Measurements from ENCODE around the gene LRRC7.

Gene LRRC7

GRCh38 chr1:70085521-70085920, 517.8 kb downstream of the LRRC7 start:
- no peak for DNase-seq
- Histone ChIP-seq H4K20me1 (ENCODE audit: insufficient read depth, low read length) (no peaks in the 10 kb centered on the region), H3K4me1 (ENCODE audit: insufficient read depth, low read length) (no peaks in the 10 kb centered on the region), H2AFZ (ENCODE audit: low read depth, low read length) (no peak overlapping the region), H3K9ac (ENCODE audit: low read depth, low read length) (no peak overlapping the region), H3K27ac (ENCODE audit: low read length) (no peak overlapping the region), H3K27me3 (ENCODE audit: insufficient read depth, low read length, poor library complexity) (peaks cover 3% of the 10 kb centered on the region), H3K36me3 (ENCODE audit: insufficient read depth, low read length) (no peaks in the 10 kb centered on the region), H3K79me2 (ENCODE audit: insufficient read depth, low read length) (no peaks in the 10 kb centered on the region), H3K4me2 (ENCODE audit: insufficient read depth, low read length) (no peak overlapping the region), H3K9me3 (ENCODE audit: insufficient read depth, low read length, severe bottlenecking) (no peaks in the 10 kb centered on the region), H3K4me3 (ENCODE audit: low read depth in 1 of 2, low read length in 2 of 2) (no peak overlapping the region)
- TF ChIP-seq, protein P1, sequence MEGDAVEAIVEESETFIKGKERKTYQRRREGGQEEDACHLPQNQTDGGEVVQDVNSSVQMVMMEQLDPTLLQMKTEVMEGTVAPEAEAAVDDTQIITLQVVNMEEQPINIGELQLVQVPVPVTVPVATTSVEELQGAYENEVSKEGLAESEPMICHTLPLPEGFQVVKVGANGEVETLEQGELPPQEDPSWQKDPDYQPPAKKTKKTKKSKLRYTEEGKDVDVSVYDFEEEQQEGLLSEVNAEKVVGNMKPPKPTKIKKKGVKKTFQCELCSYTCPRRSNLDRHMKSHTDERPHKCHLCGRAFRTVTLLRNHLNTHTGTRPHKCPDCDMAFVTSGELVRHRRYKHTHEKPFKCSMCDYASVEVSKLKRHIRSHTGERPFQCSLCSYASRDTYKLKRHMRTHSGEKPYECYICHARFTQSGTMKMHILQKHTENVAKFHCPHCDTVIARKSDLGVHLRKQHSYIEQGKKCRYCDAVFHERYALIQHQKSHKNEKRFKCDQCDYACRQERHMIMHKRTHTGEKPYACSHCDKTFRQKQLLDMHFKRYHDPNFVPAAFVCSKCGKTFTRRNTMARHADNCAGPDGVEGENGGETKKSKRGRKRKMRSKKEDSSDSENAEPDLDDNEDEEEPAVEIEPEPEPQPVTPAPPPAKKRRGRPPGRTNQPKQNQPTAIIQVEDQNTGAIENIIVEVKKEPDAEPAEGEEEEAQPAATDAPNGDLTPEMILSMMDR (IDR thresholded peaks at IDR 0.05; ENCODE audit: borderline replicate concordance, extremely low read depth, low read length, poor library complexity, severe bottlenecking) = no peak
- no peak for TF ChIP-seq EZH2 (IDR thresholded peaks at IDR 0.05; ENCODE audit: borderline replicate concordance, low read depth, low read length, severe bottlenecking)
- ATAC-seq (ENCODE audit: insufficient read depth, low read depth) = no peak

GRCh38 chr1:70086897-70087296, 519.2 kb downstream of the LRRC7 start:
- no peaks in the 10 kb centered on the region for H3K4me1 ChIP-seq (ENCODE audit: insufficient read depth, low read length)
- no peak for DNase-seq
- no peak overlapping the region for H3K9ac ChIP-seq (ENCODE audit: low read depth, low read length)
- no peaks in the 10 kb centered on the region for H3K79me2 ChIP-seq (ENCODE audit: insufficient read depth, low read length)
- peaks cover 3% of the 10 kb centered on the region for H3K27me3 ChIP-seq (ENCODE audit: insufficient read depth, low read length, poor library complexity)
- H3K9me3 ChIP-seq (ENCODE audit: insufficient read depth, low read length, severe bottlenecking) = no peaks in the 10 kb centered on the region
- no peak for TF ChIP-seq EZH2 (IDR thresholded peaks at IDR 0.05; ENCODE audit: borderline replicate concordance, low read depth, low read length, severe bottlenecking)
- TF ChIP-seq, protein P1 (IDR thresholded peaks at IDR 0.05; ENCODE audit: borderline replicate concordance, extremely low read depth, low read length, poor library complexity, severe bottlenecking) = no peak
- H3K36me3 ChIP-seq (ENCODE audit: insufficient read depth, low read length) = no peaks in the 10 kb centered on the region
- no peak overlapping the region for H3K4me3 ChIP-seq (ENCODE audit: low read depth in 1 of 2, low read length in 2 of 2)
- H2AFZ ChIP-seq (ENCODE audit: low read depth, low read length) = no peak overlapping the region
- no peak overlapping the region for H3K4me2 ChIP-seq (ENCODE audit: insufficient read depth, low read length)
- H3K27ac ChIP-seq (ENCODE audit: low read length) = no peak overlapping the region
- H4K20me1 ChIP-seq (ENCODE audit: insufficient read depth, low read length) = no peaks in the 10 kb centered on the region
- no peak for ATAC-seq (ENCODE audit: insufficient read depth, low read depth)

DNA sequence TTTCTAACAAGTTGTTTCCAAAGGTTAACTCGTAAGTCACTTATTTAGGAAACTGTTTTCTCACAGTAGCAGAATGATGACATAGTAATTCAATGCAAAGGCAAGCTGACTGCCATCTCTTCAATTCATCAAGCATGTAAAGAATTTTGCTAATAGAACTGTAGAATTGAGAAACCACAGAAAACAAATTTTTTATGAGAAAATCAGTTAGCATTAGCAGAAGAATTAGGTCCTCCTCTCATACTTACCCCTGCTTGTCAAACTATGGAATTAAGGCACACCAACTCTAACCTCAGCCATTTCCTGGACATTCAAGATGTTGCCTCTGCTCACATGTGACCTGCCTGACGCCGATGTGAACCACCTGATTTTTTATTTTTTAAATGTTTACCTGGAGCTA, 522.4 kb downstream of the LRRC7 start:
- Histone ChIP-seq H3K9ac (ENCODE audit: low read depth, low read length) (no peak overlapping the region), H2AFZ (ENCODE audit: low read depth, low read length) (no peak overlapping the region), H3K27me3 (ENCODE audit: insufficient read depth, low read length, poor library complexity) (peaks cover 3% of the 10 kb centered on the region), H3K4me1 (ENCODE audit: insufficient read depth, low read length) (no peaks in the 10 kb centered on the region), H3K79me2 (ENCODE audit: insufficient read depth, low read length) (no peaks in the 10 kb centered on the region), H3K4me2 (ENCODE audit: insufficient read depth, low read length) (no peak overlapping the region), H3K9me3 (ENCODE audit: insufficient read depth, low read length, severe bottlenecking) (no peaks in the 10 kb centered on the region), H3K27ac (ENCODE audit: low read length) (no peak overlapping the region), H3K4me3 (ENCODE audit: low read depth in 1 of 2, low read length in 2 of 2) (no peak overlapping the region), H4K20me1 (ENCODE audit: insufficient read depth, low read length) (no peaks in the 10 kb centered on the region), H3K36me3 (ENCODE audit: insufficient read depth, low read length) (no peaks in the 10 kb centered on the region)
- DNase-seq (no peak), ATAC-seq (ENCODE audit: insufficient read depth, low read depth) (no peak)
- no peak for TF ChIP-seq EZH2 (IDR thresholded peaks at IDR 0.05; ENCODE audit: borderline replicate concordance, low read depth, low read length, severe bottlenecking)
- TF ChIP-seq, protein P1 (IDR thresholded peaks at IDR 0.05; ENCODE audit: borderline replicate concordance, extremely low read depth, low read length, poor library complexity, severe bottlenecking) = no peak

DNA sequence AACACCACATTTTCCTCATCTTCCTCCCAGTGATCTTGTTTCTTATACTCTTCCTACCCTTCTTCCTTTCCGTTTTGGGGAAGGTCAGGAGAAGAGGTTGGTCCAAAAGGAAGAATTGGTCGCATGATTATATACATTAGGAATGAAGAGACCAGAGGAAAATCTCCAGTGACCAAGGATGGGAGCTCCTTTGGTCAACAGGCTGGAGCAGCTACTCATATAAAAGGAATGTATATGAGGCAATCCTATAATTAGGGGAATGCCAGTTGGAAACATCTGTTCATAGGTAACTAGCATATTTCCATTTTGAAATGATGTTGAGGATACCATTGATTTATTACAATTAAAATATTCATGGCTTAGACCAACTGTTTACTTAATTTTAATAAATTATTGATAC, 523.2 kb downstream of the LRRC7 start:
- no peak overlapping the region for H3K4me2 ChIP-seq (ENCODE audit: insufficient read depth, low read length)
- no peaks in the 10 kb centered on the region for H3K4me1 ChIP-seq (ENCODE audit: insufficient read depth, low read length)
- no peak overlapping the region for H3K9ac ChIP-seq (ENCODE audit: low read depth, low read length)
- no peaks in the 10 kb centered on the region for H3K79me2 ChIP-seq (ENCODE audit: insufficient read depth, low read length)
- H3K36me3 ChIP-seq (ENCODE audit: insufficient read depth, low read length) = no peaks in the 10 kb centered on the region
- H3K27ac ChIP-seq (ENCODE audit: low read length) = no peak overlapping the region
- no peak overlapping the region for H3K4me3 ChIP-seq (ENCODE audit: low read depth in 1 of 2, low read length in 2 of 2)
- no peak for ATAC-seq (ENCODE audit: insufficient read depth, low read depth)
- no peaks in the 10 kb centered on the region for H3K9me3 ChIP-seq (ENCODE audit: insufficient read depth, low read length, severe bottlenecking)
- no peak overlapping the region for H2AFZ ChIP-seq (ENCODE audit: low read depth, low read length)
- TF ChIP-seq EZH2 (IDR thresholded peaks at IDR 0.05; ENCODE audit: borderline replicate concordance, low read depth, low read length, severe bottlenecking) = no peak
- TF ChIP-seq, protein P1 (IDR thresholded peaks at IDR 0.05; ENCODE audit: borderline replicate concordance, extremely low read depth, low read length, poor library complexity, severe bottlenecking) = no peak
- H4K20me1 ChIP-seq (ENCODE audit: insufficient read depth, low read length) = no peaks in the 10 kb centered on the region
- DNase-seq = no peak
- peaks cover 3% of the 10 kb centered on the region for H3K27me3 ChIP-seq (ENCODE audit: insufficient read depth, low read length, poor library complexity)

All from DND-41 (cell line).